Body of pancreas (tissue), 4 donors: ENCODE results near the gene PATJ.

ENCODE experiments used
- POLR2A ChIP-seq, 3 donors: fragments of 450-650 bp; IDR thresholded peaks; one replicate each; pipeline ENCODE4 v1.6.1; 2016; ENCODE audit warnings: antibody characterized with exemption in 3 of 3, mild to moderate bottlenecking in 2 of 3
- TF ChIP-seq, protein P1 (sequence below), 7 experiments: fragments of 450-650 bp in 4 of 7; fragments of 200-600 bp in 3 of 7; sonication (generic) in 3 of 7; IDR thresholded peaks; one replicate each; pipeline ENCODE4 v1.5.1; 2016 to 2019; ENCODE audit warnings: antibody characterized with exemption in 7 of 7

DNA sequence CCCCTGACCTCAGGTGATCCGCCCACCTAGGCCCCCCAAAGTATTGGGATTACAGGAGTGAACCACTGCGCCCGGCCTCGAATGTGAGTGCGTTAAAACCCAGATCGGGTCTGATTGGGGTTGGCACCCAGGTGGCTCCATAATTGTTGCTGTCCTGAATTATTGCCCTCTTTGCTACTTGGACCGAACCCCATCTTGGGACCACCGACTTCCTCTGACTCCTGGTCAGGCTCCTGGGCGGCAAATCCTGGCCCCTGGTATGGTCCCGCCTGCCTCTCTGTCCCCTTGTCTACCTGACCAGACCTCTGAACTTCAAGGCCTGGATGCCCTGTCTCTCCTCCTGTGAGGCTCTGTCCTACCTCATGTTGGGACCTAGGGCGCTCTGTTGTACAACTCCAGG lies 485.2 kb downstream of the PATJ start:
- TF ChIP-seq, protein P1, sequence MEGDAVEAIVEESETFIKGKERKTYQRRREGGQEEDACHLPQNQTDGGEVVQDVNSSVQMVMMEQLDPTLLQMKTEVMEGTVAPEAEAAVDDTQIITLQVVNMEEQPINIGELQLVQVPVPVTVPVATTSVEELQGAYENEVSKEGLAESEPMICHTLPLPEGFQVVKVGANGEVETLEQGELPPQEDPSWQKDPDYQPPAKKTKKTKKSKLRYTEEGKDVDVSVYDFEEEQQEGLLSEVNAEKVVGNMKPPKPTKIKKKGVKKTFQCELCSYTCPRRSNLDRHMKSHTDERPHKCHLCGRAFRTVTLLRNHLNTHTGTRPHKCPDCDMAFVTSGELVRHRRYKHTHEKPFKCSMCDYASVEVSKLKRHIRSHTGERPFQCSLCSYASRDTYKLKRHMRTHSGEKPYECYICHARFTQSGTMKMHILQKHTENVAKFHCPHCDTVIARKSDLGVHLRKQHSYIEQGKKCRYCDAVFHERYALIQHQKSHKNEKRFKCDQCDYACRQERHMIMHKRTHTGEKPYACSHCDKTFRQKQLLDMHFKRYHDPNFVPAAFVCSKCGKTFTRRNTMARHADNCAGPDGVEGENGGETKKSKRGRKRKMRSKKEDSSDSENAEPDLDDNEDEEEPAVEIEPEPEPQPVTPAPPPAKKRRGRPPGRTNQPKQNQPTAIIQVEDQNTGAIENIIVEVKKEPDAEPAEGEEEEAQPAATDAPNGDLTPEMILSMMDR (IDR thresholded peaks at IDR 0.05), result no peak
- TF ChIP-seq POLR2A (IDR thresholded peaks at IDR 0.05), result no peak
